Measurements from ENCODE around the gene CHST5.
A peak's percentile ranks its signal among the peaks of the same experiment; 100 is the strongest.
"Not testable (repeated sequence)": the region's sequence is repeated elsewhere in the genome, so short reads cannot be mapped to it uniquely, and the experiment has no call there.

The CHST5 gene

DNA sequence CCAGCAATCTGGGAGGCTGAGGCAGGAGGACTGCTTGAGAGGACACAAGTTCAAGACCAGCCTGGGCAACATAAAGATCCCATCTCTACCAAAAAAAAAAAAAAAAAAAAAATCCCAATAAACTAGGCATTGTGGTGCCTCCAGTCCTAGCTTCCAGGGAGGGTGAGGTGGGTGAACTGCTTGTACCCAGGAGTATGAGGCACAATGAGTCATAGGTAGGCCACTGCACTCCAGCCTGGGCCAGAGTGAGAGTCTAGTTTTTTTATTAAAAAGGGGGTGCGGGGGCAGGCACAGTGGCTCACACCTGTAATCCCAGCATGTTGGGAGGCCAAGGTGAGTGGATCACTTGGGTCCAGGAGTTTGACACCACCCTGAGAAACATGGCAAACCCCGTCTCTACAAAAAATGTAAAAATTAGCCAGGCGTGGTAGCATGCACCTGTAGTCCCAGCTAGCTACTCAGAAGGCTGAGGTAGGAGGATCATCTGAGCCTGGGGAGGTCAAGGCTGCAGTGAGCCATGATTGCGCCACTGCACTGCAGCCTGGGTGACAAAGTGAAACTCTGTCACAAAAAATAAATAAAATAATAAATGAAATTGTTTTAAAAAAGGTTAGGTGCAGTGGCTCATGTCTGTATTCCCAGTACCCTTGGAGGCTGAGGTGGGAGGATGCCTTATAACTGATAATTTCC is 32.8 kb downstream of the CHST5 start:
- no peak for DNase-seq

DNA sequence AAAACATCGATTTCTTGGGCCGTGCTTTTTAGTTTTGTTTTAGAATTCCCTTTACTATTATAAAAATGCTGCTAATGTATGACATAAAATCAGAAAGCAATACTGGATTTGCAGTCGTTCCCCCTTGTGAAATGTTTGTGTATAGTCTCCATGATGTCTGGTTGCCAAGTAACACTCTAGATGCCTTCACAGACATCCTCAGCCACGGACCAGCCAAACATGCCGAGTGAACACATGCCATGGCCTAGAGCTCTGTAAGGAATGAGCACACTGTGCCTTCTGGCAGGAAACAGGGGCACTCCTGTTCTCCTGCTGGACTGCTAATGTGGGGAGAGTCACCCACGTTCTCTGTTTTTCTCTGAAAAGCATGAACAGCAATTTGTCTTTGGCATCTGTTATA is 34.1 kb downstream of the CHST5 start:
- not testable (repeated sequence) for DNase-seq

DNA sequence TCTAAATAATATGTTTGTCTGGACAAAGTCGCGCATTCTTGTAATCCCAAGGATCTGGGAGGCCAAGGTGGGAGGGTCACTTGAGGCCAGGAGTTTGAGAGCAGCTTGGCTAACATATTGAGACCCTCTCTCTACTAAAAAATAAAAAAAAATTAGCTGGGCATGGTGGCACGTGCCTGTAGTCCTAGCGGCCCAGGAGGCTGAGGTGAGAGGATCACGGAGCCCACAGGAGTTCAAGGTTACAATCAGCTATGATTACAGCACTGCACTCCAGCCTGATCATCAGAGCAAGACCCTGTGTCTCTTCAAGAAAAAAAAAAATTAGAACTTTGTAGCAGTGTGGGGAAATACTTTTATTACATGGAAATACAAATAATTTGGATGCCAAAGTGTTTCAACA is 34.5 kb downstream of the CHST5 start:
- no peak for DNase-seq

DNA sequence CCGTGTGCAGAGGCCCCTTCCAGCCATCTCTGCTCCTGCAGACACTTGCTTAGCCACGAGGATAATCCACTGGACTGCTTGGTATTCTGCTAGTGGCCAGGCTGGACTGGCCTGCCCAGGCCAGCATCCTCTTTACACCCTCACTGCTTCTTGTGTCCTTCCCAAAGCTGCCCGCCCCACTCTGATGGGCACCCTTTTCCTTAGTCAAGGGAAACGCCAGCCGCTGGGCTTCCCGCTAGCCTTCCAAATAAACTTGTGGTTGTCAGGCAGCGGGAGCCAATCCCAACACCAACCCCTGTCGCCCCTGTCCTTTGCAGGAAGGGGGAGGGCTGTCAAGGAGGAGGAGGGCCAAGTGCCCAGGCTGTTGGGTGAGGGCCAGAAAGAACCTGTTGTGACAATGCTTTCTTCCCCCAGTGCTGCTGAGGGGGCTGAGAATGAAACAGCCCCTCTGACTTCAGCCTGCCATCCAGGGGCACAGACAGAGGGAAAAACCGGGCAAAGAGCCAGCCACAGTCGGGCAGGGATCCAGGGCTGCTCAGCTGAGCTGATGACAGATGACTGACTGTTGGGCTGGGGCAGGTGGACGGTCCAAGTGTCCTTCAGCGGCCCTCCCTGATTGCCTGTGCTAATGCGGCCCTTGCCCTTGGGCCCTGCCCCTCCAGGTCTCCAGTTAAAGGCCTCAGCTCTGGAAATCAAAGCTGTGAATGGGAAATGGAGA is 37.1 kb downstream of the CHST5 start:
- DNase-seq, result not testable (repeated sequence)

DNA sequence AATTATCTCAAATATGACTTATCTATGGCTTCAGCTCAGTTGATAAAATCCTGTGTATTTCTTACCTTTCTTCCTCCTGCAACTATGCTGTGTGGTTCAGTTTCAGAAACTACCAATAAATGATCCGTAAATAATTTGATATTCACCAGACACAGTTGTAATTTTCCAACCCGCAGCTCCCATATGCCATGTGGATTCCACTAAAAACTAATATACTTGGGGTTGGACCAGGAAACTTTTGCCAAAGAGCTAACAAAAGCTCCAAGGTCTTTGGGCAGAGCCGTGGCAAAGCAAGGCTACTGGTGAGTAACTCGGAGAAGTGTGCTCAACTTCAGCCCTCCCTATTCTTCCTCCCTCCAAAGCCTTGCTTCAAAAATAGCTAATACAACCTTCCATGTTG is 38.4 kb downstream of the CHST5 start:
- DNase-seq, result no peak

DNA sequence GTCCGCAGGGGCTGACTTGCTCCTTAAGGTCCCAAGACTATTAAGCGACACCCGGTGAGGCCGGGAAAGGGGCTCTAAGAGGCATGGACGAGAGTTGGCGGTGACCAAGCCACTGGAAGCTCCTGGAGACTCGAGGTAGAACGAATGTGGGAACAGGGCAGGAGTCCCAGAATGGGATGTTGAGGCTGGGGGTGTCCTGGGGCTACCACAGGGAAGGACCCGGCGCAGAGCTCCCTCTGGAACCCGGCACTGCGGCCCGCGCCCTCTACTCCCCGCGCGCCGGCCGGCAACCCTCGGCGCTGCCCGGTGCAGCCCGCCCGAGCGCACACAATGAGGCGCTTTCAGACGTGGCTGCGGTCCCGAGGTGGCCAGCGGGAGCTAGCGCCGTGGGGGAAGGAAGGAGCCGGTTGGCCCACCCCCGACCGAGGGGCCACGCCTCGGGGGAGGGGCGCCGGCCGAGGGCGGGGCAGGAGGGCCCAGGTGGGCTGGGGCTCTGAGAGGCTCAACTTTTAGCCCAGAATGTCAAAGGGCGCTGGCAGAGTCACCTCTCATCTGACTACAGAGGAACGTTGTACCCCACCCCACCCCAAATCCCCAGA is 40.7 kb downstream of the CHST5 start, which contains the start of gene CHST6:
Gene CHST6, minus strand, starts transcription at position 366 of the 599 bp plus-strand sequence. CDS start 15,613 bp downstream, outside the sequence.
- peak; percentile 12 for DNase-seq

DNA sequence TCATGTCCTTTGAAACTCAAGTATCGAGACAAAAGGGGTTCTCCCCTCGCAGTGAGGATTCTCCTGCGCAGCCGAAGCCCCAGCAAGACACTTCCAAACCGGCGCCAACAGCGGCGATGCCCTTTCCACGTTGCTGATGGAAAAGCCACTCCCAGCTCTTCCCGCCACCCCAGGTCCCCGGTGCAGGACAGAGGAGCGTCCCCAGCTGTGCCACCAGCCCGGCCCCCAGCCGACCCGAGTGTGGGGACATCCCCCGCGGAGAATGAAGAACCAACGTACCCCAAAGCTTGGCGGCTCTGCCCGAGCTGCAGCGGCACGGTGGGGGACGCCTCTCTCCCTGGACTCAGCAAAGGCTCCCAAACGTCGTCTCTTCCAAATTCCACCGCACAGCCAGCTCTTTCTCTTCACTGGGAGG is 41.2 kb downstream of the CHST5 start:
- DNase-seq, result no peak

DNA sequence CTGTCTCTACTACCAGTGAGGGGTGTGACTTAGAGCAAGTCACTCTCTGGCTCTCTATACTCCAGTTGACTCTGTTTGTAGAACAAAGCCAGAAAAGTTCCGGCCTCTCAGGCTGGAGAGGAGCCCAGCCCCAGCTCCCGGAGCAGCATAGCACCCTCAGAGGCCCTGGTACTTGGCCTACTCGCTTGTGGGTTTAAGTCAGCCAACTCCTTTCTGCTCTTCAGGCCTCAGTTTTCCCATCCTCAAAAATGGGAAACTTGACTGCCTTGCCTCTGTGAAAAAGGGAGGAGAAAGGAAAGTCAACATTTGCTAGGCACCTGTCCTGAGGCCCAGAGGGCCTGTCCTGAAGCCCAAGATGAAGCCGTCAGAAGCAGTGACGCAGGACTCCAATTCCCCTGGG is 41.7 kb downstream of the CHST5 start:
- no peak for DNase-seq

DNA sequence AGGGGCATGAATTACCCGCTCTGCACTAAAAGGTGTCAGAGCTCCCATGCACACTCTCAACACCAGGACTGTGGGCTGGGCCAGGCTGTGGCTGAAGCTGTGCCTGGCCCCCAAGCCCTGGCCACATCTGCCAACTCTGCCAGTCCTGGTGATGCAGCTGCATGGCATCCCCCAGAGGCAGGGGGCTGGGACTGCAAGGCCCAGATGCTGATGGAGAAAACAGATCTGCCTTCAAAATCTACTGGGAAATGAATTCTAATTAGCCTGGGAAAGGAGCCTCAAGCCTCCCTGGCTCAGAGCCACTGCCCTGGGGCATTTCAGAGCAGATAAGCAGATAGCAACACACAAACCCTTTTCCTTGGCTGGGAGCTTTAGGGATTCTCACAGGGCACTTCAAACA is 44.0 kb downstream of the CHST5 start:
- no peak for DNase-seq

DNA sequence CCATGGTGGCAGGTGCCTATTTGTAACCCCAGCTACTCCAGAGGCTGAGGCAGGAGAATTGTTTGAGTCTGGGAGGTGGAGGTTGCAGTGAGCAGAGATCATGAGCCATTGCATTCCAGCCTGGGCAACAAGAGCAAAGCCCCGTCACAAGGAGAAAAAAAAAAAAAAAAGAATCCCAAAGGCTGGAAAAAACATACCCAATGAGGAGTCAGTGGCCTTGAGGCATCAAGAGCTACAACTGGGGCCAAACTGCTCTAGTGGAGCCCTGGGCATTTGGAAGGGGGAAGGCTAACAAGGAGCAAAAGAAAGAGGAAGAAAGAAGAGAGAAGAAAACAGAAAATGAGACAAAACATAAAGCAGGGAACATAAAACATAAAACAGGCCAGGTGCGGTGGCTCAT is 47.6 kb downstream of the CHST5 start:
- DNase-seq, result no peak

DNA sequence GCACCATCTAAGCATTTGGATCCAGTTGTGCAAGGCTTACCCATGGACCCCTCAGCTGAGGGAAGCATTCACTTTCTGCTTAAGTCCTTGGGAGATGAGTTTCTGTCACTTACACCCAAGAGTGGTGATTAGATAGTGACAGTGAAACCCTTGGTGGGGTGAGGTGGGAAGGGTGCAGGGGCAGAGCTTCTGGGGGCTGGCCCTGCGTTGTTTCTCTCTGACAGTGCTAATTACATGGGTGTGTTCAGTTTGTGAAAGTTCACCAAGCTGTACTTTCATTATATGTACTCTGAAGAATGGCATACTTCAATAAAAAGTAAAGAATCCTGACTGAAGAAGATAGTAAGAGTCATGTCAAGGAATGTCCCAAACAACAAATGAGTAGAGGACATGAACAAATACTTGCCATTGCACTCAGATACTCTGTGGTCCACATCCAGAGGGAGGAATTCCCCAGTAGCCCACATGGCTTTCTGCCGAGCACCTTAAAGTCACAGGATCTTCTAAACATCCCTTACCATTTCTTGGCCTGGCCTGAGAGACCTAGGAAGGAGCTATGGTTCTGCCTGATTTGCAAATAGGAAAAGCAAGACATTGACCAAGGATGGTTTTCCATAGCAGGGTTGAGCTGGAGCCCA is 49.1 kb downstream of the CHST5 start:
- no peak for DNase-seq

DNA sequence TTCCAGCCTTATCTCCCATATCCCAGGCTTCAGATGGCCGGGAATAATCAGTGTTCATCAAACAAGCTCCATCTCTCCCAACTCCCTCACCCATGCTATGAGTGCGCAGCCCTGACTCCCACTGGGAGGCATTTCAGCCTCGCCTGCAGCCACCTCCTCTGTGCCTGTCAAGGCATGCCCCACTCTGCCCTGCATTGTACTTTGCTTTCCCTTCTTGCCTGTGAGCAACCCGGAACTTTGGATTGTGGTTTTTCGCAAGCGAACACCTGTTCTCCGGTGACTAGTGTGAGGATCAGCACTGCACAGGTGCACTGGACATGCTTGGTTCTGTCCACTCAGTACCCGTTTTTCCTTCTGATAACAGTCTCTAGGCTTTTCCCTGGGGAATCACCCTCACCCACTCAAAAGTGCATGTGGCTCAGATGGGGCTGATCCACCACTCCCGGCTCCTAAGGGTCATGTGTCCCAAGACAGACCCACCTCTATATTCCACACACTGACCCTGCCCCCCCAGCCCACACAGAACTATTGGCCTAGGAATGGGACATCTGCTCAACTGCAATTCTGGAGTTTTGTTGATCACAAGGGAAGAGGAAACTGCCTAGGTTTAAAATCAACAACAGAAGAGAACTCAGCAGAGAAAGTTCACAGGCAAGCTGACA is 49.8 kb downstream of the CHST5 start:
- DNase-seq, result no peak

DNA sequence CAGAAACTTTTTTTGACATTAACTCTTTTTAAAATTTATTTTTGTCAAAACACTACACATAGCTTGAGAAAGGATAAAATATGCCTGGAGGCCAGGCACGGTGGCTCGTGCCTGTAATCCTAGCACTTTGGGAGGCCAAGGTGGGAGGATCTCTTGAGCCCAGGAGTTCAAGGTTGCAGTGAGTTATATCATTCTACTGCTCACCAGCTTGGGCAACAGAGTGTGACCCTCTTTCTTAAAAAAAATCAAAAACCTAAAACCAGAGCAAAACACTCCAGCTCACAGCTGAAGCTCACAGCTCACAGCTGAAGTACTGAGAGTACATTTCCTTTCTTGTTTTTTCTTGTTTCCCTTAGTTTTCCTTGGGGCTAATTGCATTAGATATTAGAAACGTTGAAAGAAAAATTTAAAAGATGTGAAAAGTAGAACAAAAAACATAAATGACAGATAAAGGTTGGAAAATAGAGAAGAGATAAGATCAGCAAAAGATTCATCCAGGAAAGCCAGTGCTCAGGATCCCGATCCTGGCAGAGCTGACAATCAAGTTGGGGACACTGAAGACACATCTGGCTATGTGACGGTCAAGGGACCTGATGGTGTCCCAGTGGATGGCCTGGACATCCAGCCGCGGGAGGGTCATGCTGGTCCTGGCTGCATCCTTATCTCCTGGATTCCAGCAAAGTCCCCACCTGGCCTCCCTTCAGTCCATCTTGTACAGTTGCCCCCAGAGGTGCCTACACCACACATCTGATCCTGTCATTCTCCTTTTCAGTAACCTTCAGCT is 50.5 kb downstream of the CHST5 start:
- no peak for DNase-seq

DNA sequence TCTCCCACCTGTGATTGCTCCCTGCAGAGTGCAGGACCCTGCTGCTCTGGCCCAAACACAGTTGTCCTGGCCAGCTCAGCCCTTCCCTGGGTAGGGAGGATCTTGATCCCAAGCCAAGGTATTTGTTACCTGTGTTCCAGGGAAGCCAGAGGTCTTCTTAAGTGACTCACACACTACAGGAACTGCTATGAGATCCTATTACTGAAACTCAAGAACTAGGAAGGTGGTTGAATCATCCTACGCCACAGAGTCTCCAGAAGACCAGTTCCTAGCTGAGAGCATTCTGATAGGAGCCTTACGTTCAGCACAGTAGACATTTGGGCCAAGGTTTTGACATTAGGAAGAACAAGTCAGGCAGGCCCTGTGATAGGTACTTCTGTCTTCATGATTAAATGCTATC is 52.7 kb downstream of the CHST5 start:
- DNase-seq, result no peak

DNA sequence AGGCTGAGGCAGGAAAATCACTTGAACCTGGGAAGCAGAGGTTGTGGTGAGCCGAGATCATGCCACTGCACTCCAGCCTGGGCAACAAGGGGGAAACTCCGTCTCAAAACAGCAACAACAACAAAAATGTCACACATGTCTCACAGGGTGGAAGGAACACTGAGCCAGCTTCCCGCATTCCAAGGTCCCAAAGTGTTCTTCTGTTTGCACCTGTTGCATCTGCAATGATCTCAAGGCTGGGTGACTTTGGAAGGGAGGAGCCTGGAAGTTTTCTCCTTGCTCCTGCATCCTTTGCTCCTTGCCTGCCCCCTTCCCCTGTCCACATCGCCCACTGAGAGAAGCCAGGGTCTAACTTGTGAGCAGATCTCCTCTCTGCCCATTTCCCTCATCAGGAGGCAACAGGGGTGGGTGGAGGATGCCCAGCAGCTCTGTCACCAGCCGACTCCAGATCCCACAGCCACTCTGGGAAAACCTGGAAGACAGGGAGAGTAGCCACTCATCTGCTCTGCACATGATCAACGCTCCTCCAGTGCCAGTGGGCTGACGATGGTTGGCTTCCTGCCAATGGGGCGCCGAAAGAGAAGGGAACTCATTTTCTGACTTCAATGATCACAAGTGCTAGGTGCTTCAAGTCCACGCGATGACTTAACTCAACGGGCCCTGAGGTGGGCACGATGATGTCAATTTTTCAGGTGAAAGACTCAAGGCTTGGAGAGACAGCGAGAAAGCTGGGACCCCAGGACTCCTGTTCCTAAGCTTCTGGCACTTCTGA is 53.3 kb downstream of the CHST5 start:
- DNase-seq, result no peak

DNA sequence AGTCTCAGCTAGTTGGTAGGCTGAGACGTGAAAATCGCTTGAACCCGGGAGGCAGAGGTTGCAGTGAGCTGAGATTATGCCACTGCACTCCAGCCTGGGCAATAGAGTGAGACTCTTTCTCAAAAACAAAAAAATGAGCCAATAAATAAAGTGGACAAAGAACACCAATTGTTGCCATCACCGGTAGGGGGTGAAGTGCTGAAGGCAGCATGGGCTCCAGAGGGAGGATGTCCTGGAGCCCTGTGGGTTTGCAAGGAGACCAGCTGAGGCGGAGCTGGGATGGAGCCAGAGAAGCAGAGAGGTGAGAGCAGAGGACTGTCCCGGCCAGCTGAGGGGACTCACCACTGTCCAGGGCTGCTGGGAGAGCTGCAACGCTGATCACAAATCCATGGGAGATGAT is 54.4 kb downstream of the CHST5 start:
- DNase-seq, result no peak

DNA sequence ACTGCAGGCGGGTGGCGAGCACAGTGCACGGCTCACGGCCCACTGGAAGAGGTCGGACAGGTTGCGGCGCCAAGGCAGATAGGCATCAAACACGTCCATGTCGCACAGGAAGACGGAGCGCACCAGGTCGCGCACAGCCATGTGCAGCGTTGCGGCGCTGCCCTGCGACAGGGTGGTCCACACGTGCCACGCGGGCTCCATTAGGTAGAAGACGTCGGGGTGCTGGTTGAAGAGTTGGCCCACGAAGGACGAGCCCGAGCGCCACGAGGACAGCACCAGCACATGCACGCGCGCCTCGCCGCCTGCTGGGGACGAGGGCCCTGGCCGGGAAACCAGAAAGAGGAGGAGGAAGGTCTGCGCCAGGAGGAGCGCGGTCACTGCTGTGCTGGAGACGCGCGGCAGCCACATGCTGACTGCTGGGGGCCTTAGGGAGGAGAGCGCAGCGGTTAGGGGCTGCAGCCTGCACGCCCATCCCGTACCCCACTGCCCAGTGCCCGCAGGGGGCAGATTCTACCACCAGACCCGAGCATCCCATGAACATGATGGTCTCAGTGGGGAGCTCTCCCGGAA is 56.4 kb downstream of the CHST5 start:
- DNase-seq, result no peak
